ENCODE measurements around the gene AKAP17A. TPM values are rescaled to one million over a fixed set of nuclear protein-coding genes. Genes with fewer than 3 reads are reported as not detected.

Gene AKAP17A
- total and polyA plus RNA-seq, 5 donors, result 18.9 to 21.3 (median 20.3) TPM

- ATAC-seq, result no peak
- intact Hi-C loops (cut with DNase I), result loop anchor here in 1 of 4 donors (5.0 kb wide), 1 partner anchor 132 kb away; the partner anchor contains the start of gene ASMTL
- no peaks in the 10 kb centered on the region for H3K4me1 ChIP-seq (ENCODE audit: control insufficient read depth, insufficient read depth, low read length)
- H3K9me3 ChIP-seq (ENCODE audit: control insufficient read depth, low read length), result no peaks in the 10 kb centered on the region
- no peak for DNase-seq
- H3K27me3 ChIP-seq (ENCODE audit: control insufficient read depth, insufficient read depth), result no peaks in the 10 kb centered on the region
- no peak overlapping the region for H3K4me3 ChIP-seq (ENCODE audit: low read length)
- H3K27ac ChIP-seq (ENCODE audit: low read length), result no peak overlapping the region
- WGBS, result 88% methylated on average over 8 of the region's 8 CpGs
Observed at GRCh38 chrX:1584237-1585011, 7.0 kb upstream of the AKAP17A start.

- no peak for DNase-seq
- intact Hi-C loops (cut with DNase I), result no loop called here
- ATAC-seq, result no peak
- WGBS, result 41% methylated on average over 5 of the region's 5 CpGs
- no peak overlapping the region for H3K27ac ChIP-seq (ENCODE audit: low read length)
- no peaks in the 10 kb centered on the region for H3K4me1 ChIP-seq (ENCODE audit: control insufficient read depth, insufficient read depth, low read length)
- H3K9me3 ChIP-seq (ENCODE audit: control insufficient read depth, low read length), result no peaks in the 10 kb centered on the region
- no peaks in the 10 kb centered on the region for H3K27me3 ChIP-seq (ENCODE audit: control insufficient read depth, insufficient read depth)
- no peak overlapping the region for H3K4me3 ChIP-seq (ENCODE audit: low read length)
Observed at GRCh38 chrX:1587161-1587560, 4.2 kb upstream of the AKAP17A start.

GRCh38 chrX:1589356-1590130 is 1.9 kb upstream of the AKAP17A start:
- H3K27ac ChIP-seq (ENCODE audit: low read length), result no peak overlapping the region
- ATAC-seq, result no peak
- intact Hi-C loops (cut with DNase I), result no loop called here
- peaks cover 6% of the 10 kb centered on the region for H3K4me1 ChIP-seq (ENCODE audit: control insufficient read depth, insufficient read depth, low read length)
- H3K9me3 ChIP-seq (ENCODE audit: control insufficient read depth, low read length), result no peaks in the 10 kb centered on the region
- no peak for DNase-seq
- H3K27me3 ChIP-seq (ENCODE audit: control insufficient read depth, insufficient read depth), result no peaks in the 10 kb centered on the region
- no peak overlapping the region for H3K4me3 ChIP-seq (ENCODE audit: low read length)
- 85% methylated on average over 12 of the region's 12 CpGs for WGBS

- H3K27ac ChIP-seq (ENCODE audit: low read length), result peak overlapping the region; percentile 5
- intact Hi-C loops (cut with DNase I), result no loop called here
Observed at GRCh38 chrX:1591863-1592469, 562 bp downstream of the AKAP17A start.

GRCh38 chrX:1592470-1593142 is 1.2 kb downstream of the AKAP17A start:
- intact Hi-C loops (cut with DNase I), result no loop called here
- DNase-seq (peak in 2 of 3 donors; percentile 62 to 66), ATAC-seq (peak; percentile 12 to 64)
- H3K4me3 ChIP-seq (ENCODE audit: low read length), result peak overlapping the region; percentile 94
- no peaks in the 10 kb centered on the region for H3K27me3 ChIP-seq (ENCODE audit: control insufficient read depth, insufficient read depth)
- H3K9me3 ChIP-seq (ENCODE audit: control insufficient read depth, low read length), result no peaks in the 10 kb centered on the region
- H3K27ac ChIP-seq (ENCODE audit: low read length), result peak overlapping the region; percentile 15
- peaks cover 6% of the 10 kb centered on the region for H3K4me1 ChIP-seq (ENCODE audit: control insufficient read depth, insufficient read depth, low read length)
- 1% methylated on average over 28 of the region's 28 CpGs for WGBS

More at GRCh38 chrX:1591863-1592469, 562 bp downstream of the AKAP17A start:
- H3K27me3 ChIP-seq (ENCODE audit: control insufficient read depth, insufficient read depth), result no peaks in the 10 kb centered on the region
- H3K9me3 ChIP-seq (ENCODE audit: control insufficient read depth, low read length), result no peaks in the 10 kb centered on the region
- DNase-seq (peak in 2 of 3 donors; percentile 60 to 65), ATAC-seq (peak; percentile 36)
- WGBS, result 1% methylated on average over 35 of the region's 35 CpGs
- H3K4me1 ChIP-seq (ENCODE audit: control insufficient read depth, insufficient read depth, low read length), result peaks cover 6% of the 10 kb centered on the region
- H3K4me3 ChIP-seq (ENCODE audit: low read length), result peak overlapping the region; percentile 94

- no peak for DNase-seq
- Histone ChIP-seq H3K9me3 (ENCODE audit: control insufficient read depth, low read length) (no peaks in the 10 kb centered on the region), H3K27me3 (ENCODE audit: control insufficient read depth, insufficient read depth) (no peaks in the 10 kb centered on the region), H3K4me3 (ENCODE audit: low read length) (no peak overlapping the region), H3K4me1 (ENCODE audit: control insufficient read depth, insufficient read depth, low read length) (peaks cover 6% of the 10 kb centered on the region), H3K27ac (ENCODE audit: low read length) (no peak overlapping the region)
- no peak for ATAC-seq
- WGBS, result 81% methylated on average over 60 of the region's 60 CpGs
- intact Hi-C loops (cut with DNase I), result no loop called here
Observed at GRCh38 chrX:1593286-1594271, 2.2 kb downstream of the AKAP17A start.

- H3K27me3 ChIP-seq (ENCODE audit: control insufficient read depth, insufficient read depth), result no peaks in the 10 kb centered on the region
- H3K4me1 ChIP-seq (ENCODE audit: control insufficient read depth, insufficient read depth, low read length), result peaks cover 6% of the 10 kb centered on the region
- ATAC-seq (no peak), DNase-seq (no peak)
- intact Hi-C loops (cut with DNase I), result no loop called here
- H3K9me3 ChIP-seq (ENCODE audit: control insufficient read depth, low read length), result no peaks in the 10 kb centered on the region
- H3K4me3 ChIP-seq (ENCODE audit: low read length), result no peak overlapping the region
- WGBS, result 93% methylated on average over 17 of the region's 17 CpGs
- no peak overlapping the region for H3K27ac ChIP-seq (ENCODE audit: low read length)
Observed at GRCh38 chrX:1595711-1596060, 4.3 kb downstream of the AKAP17A start.

GRCh38 chrX:1596676-1597344 is 5.4 kb downstream of the AKAP17A start:
- H3K4me1 ChIP-seq (ENCODE audit: control insufficient read depth, insufficient read depth, low read length), result peaks cover 6% of the 10 kb centered on the region
- no peak for DNase-seq
- no peaks in the 10 kb centered on the region for H3K9me3 ChIP-seq (ENCODE audit: control insufficient read depth, low read length)
- no peak overlapping the region for H3K27ac ChIP-seq (ENCODE audit: low read length)
- no peak overlapping the region for H3K4me3 ChIP-seq (ENCODE audit: low read length)
- no peak for ATAC-seq
- WGBS, result 82% methylated on average over 26 of the region's 30 CpGs
- H3K27me3 ChIP-seq (ENCODE audit: control insufficient read depth, insufficient read depth), result no peaks in the 10 kb centered on the region
- intact Hi-C loops (cut with DNase I), result no loop called here

GRCh38 chrX:1597345-1598020 is 6.1 kb downstream of the AKAP17A start:
- WGBS, result 86% methylated on average over 25 of the region's 25 CpGs
- intact Hi-C loops (cut with DNase I), result no loop called here
- peaks cover 6% of the 10 kb centered on the region for H3K4me1 ChIP-seq (ENCODE audit: control insufficient read depth, insufficient read depth, low read length)
- no peak overlapping the region for H3K27ac ChIP-seq (ENCODE audit: low read length)
- H3K4me3 ChIP-seq (ENCODE audit: low read length), result no peak overlapping the region
- no peaks in the 10 kb centered on the region for H3K27me3 ChIP-seq (ENCODE audit: control insufficient read depth, insufficient read depth)
- ATAC-seq (no peak), DNase-seq (no peak)
- no peaks in the 10 kb centered on the region for H3K9me3 ChIP-seq (ENCODE audit: control insufficient read depth, low read length)

All from right cardiac atrium (tissue), 5 donors.